HL-60/S4 treated with phorbol 12-myristate 13-acetate at 8.2 ng/mL for 4 days and 3 days (cell line): ENCODE measurements around the gene BEX2.
"Not testable (repeated sequence)": the region's sequence is repeated elsewhere in the genome, so short reads cannot be mapped to it uniquely, and the experiment has no call there.

ENCODE experiments used
- in situ Hi-C: fragments of 300-500 bp; cut with MboI; formaldehyde crosslinking; loops from 2 replicates; pipeline ENCODE4 v1.15.0; 2022; ENCODE audit warnings: low sequenced_read_pairs

Gene BEX2

GRCh38 chrX:103310555-103311398 is at the start of gene BEX2:
BEX2 (minus strand) TSS chrX:103310990; CDS start chrX:103309976, 1,014 bp downstream.
- in situ Hi-C loops, result no loop called here

- in situ Hi-C loops, result no loop called here
Measured at GRCh38 chrX:103360092-103360491, 49.3 kb upstream of the BEX2 start.

- in situ Hi-C loops, result not testable (repeated sequence)
Measured at GRCh38 chrX:103359605-103360004, 48.8 kb upstream of the BEX2 start.

- in situ Hi-C loops, result no loop called here
Measured at GRCh38 chrX:103357871-103358270, 47.1 kb upstream of the BEX2 start.

- in situ Hi-C loops, result no loop called here
Measured at GRCh38 chrX:103356858-103357257, 46.1 kb upstream of the BEX2 start.

- in situ Hi-C loops, result no loop called here
Measured at GRCh38 chrX:103356130-103356798, 45.5 kb upstream of the BEX2 start, which contains the start of gene TCEAL9. TCEAL9 (plus strand) TSS chrX:103356506; CDS start chrX:103357685, 1,179 bp downstream.

GRCh38 chrX:103347682-103348397 is 37.0 kb upstream of the BEX2 start:
- in situ Hi-C loops, result no loop called here

- in situ Hi-C loops, result no loop called here
Measured at GRCh38 chrX:103344606-103345005, 33.8 kb upstream of the BEX2 start.

- in situ Hi-C loops, result no loop called here
Measured at GRCh38 chrX:103343105-103343504, 32.3 kb upstream of the BEX2 start.

- in situ Hi-C loops, result no loop called here
Measured at GRCh38 chrX:103338663-103339062, 27.9 kb upstream of the BEX2 start.

GRCh38 chrX:103330681-103331288 is 20.0 kb upstream of the BEX2 start:
- in situ Hi-C loops, result no loop called here

GRCh38 chrX:103329991-103330390 is 19.2 kb upstream of the BEX2 start, which contains the start of gene TCEAL7:
TCEAL7 (plus strand) TSS chrX:103330239; CDS start chrX:103331404, 1,165 bp downstream.
- in situ Hi-C loops, result no loop called here

GRCh38 chrX:103311399-103311780 is 600 bp upstream of the BEX2 start:
- in situ Hi-C loops, result no loop called here

- in situ Hi-C loops, result no loop called here
Measured at GRCh38 chrX:103309860-103310554, 783 bp downstream of the BEX2 start.

GRCh38 chrX:103305666-103306065 is 5.1 kb downstream of the BEX2 start:
- in situ Hi-C loops, result not testable (repeated sequence)

- in situ Hi-C loops, result no loop called here
Measured at GRCh38 chrX:103304705-103305104, 6.1 kb downstream of the BEX2 start.

GRCh38 chrX:103293118-103293517 is 17.7 kb downstream of the BEX2 start:
- in situ Hi-C loops, result no loop called here

- in situ Hi-C loops, result no loop called here
Measured at GRCh38 chrX:103279624-103280023, 31.2 kb downstream of the BEX2 start.

GRCh38 chrX:103276581-103277002 is 34.2 kb downstream of the BEX2 start, which contains the start of gene TCEAL5:
TCEAL5 (minus strand) TSS chrX:103276750; CDS start chrX:103274563, 2,187 bp downstream.
- in situ Hi-C loops, result no loop called here

GRCh38 chrX:103275947-103276567 is 34.7 kb downstream of the BEX2 start:
- in situ Hi-C loops, result no loop called here
